ENCODE data around the gene PNLIPRP3.

DNA sequence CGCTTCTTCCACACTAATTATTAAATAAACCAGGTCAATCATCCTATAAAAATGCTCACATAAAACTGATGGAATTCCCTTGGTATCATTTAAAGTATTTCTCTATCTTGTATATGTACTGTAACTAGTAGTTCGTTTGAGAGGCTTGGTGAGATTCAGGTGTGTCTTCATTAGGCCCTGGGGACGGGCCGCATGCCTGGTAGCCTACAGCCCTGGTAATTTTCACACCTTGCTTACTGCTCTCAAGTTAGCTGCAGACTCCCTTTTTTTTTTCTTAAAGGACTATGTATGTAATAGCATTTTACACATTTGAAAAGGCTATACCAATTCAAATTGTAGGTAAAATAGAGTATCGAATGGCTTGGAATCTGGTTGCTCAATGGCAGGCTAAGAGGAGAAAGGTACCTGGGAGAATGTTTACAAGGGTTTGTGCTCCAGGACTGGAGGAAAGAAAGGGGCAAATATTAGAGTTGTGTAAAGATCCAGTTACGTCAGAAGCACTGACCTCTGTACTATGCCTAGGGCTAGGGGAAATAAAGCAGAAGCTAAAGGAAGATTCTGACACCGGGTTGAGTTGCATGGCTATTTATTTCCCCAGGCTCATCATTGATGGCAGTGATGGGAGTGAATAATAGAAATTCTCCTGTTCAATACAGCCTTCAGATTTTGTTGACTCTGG, 59.3 kb downstream of the PNLIPRP3 start:
- TF ChIP-seq, protein P1, sequence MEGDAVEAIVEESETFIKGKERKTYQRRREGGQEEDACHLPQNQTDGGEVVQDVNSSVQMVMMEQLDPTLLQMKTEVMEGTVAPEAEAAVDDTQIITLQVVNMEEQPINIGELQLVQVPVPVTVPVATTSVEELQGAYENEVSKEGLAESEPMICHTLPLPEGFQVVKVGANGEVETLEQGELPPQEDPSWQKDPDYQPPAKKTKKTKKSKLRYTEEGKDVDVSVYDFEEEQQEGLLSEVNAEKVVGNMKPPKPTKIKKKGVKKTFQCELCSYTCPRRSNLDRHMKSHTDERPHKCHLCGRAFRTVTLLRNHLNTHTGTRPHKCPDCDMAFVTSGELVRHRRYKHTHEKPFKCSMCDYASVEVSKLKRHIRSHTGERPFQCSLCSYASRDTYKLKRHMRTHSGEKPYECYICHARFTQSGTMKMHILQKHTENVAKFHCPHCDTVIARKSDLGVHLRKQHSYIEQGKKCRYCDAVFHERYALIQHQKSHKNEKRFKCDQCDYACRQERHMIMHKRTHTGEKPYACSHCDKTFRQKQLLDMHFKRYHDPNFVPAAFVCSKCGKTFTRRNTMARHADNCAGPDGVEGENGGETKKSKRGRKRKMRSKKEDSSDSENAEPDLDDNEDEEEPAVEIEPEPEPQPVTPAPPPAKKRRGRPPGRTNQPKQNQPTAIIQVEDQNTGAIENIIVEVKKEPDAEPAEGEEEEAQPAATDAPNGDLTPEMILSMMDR (IDR thresholded peaks at IDR 0.05): no peak
- TF ChIP-seq EP300 (IDR thresholded peaks at IDR 0.05; ENCODE audit: low read depth): no peak
- TF ChIP-seq POLR2A (IDR thresholded peaks at IDR 0.05): no peak

Data from transverse colon (tissue), 3 donors.